Vagina (tissue), 2 donors: ENCODE measurements around the gene DLEC1.

Experiments
- CTCF ChIP-seq, 3 experiments: fragments of 450-650 bp in 2 of 3; fragments of 200-600 bp in 1 of 3; sonication (generic) in 1 of 3; IDR thresholded peaks; one replicate each; pipeline ENCODE4 v1.5.1; 2017 to 2019; ENCODE audit warnings: antibody characterized with exemption in 3 of 3, mild to moderate bottlenecking in 2 of 3, moderate library complexity in 2 of 3
- POLR2A ChIP-seq, 2 donors: fragments of 450-650 bp; IDR thresholded peaks; one replicate each; pipeline ENCODE4 v1.6.1; 2017; ENCODE audit warnings: antibody characterized with exemption in 2 of 2, mild to moderate bottlenecking in 2 of 2, moderate library complexity in 2 of 2
- POLR2AphosphoS5 ChIP-seq, 2 donors: sonication (generic); formaldehyde crosslinking; IDR thresholded peaks; one replicate each; pipeline ENCODE4 v1.9.0; 2017; ENCODE audit warnings: antibody characterized with exemption in 2 of 2, mild to moderate bottlenecking in 2 of 2, low read depth in 1 of 2; ENCODE audit not compliant: insufficient read depth in 1 of 2

DNA sequence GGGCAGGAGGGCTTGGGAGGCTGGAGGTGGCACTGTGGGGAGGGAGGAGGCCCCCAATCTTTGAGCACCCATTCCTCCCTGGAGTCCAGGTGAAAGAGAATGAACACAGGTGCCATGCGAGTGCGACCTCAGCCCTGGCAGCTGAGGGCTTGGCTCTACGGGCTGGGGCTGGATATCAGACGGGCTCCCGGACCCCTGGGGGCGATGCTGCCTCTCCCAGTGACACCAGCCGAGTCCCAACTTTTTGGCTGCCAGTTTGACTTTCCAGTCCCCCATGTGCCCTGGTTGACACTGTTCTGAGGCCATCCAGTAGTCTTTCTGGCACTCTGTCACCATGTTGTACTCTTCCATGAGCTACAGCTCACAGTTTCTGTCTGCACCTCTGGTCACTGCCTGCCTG, 47.2 kb upstream of the DLEC1 start:
- no peak for TF ChIP-seq CTCF (IDR thresholded peaks at IDR 0.05)
- TF ChIP-seq POLR2A (IDR thresholded peaks at IDR 0.05), result no peak
- no peak for TF ChIP-seq POLR2AphosphoS5 (IDR thresholded peaks at IDR 0.05; ENCODE audit: insufficient read depth in 1 of 2, low read depth in 1 of 2)
